T1000 (cell line): ENCODE data around the gene TPPP2.
"Not testable (repeated sequence)": the region's sequence is repeated elsewhere in the genome, so short reads cannot be mapped to it uniquely, and the experiment has no call there.

Experiments
- DNase-seq: peaks from one replicate; lab custom pipeline; 2025; ENCODE audit warnings: mixed read lengths; lab: John Stamatoyannopoulos, UW

Gene TPPP2

DNA sequence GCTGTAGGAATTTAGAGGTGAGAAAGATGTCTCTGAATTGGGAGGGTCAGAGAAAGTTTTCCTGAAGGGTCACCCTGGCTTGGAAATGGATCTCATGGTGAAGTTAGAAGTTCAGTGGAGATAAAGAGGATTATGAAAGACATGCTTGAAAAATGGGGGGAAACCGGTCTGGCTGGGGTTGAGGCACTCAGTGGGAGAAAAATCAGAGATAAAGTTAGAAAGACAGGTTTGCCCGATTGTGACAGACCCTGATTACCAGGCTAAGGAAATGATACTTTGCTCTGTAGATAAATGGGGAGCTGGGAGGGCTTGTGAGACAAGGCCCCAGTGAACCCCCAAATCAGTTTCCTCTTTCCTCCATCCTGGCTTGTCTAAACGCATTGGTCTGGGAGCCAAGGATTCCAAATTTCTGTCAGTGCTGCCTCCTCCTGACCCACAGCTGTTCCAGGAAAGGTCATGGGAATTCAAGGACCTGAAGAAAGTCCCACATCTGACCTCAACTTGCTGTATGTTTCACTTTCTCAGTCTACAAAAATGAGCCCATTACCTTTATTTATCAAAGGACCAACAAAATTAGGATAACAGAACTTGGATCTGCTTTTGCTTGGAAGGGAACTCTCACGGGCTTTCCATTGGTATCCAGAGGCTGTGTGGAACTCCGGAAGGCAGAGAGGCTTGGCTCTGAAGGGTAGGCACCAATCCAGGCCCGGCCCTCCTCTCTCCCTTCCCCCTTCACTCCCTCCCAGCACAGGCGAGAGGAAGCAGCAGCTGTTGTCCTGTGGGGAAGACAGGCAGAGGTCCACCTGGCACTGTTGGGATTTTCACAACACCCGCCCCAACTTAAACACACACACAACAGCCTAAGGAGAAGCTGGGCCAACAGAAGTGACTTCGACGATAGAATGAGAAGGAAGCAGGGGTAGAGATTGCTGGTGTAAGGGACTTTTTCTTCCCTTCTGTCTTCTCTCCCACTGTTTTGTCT lies 8.7 kb downstream of the TPPP2 start:
- no peak for DNase-seq

DNA sequence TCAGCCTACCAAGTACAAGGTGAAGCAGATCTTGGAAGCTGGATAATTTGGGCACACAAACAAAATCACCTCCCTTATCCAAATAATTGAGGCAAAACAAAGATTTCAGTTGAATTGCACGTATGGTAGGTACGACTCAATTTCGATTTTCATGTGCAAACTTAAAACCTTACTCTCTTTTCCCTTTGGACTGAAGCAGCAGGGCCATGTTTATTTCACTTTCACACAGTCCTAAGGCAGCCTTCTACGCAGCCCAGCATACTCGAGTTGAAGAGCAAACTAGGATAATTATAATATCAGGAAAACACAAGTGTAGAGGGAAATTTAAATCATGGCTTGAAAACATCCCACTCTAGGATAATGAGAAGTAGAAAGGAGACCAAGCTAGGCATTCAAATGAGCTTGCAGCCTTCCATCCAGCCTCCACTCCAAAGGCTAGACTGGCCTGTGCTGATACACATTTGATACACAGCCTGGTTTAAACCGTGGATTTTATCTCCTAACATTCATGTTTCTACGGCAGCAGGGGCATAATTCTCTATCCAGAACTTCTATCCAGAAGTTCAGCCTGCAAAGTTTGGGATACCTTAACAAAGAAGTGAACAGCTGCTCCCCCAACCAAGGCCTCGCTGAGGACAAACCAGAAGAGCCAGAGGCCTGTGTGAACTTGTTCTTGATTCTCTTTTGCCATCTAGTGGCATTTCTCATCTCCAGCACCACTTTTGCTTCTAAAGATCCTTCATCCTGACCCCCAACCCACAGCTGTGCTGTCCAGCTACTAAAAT lies 9.8 kb downstream of the TPPP2 start:
- DNase-seq = no peak

DNA sequence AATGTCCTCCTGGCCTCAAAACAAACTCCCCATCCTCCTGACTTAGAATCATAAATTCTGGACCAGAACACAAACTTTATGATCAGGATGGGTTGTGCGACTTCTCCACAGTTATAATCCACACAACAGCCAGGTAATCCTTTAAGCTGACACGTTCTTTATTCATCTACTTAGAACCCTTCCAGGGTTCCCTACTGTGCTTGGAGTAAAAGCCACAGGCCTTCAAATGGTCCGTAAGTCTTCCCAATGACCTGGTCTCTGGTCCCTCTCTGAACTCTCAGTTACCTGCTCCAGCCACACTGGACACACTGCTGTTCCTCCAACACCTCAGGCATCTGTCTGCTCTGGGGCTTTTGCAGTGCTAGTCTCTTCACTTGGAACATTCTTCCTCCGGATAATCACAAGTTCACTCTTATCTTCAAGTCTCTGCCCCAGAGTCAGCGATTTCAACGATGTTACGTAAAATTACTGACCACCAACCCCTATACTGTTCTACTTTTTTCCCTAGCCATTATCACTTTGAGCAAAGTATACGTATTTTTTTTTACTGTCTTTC lies 10.4 kb downstream of the TPPP2 start:
- DNase-seq = no peak

DNA sequence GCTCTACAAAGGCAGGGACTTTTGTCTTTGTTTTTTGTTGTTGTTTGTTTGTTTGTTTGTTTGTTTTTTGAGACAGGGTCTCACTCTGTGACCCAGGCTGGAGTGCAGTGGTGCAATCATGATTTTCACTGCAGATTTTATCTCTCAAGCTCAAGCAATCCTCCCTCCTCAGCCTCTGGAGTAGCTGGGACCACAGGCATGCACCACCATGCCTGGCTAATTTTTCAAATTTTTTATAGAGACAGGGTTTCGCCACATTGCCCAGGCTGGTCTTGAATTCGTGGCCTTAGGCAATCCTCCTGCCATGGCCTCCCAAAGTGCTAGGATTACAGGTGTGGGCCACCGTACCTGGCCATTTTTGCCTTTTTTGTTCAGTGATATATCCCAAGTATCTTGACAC lies 10.9 kb downstream of the TPPP2 start:
- DNase-seq = not testable (repeated sequence)

DNA sequence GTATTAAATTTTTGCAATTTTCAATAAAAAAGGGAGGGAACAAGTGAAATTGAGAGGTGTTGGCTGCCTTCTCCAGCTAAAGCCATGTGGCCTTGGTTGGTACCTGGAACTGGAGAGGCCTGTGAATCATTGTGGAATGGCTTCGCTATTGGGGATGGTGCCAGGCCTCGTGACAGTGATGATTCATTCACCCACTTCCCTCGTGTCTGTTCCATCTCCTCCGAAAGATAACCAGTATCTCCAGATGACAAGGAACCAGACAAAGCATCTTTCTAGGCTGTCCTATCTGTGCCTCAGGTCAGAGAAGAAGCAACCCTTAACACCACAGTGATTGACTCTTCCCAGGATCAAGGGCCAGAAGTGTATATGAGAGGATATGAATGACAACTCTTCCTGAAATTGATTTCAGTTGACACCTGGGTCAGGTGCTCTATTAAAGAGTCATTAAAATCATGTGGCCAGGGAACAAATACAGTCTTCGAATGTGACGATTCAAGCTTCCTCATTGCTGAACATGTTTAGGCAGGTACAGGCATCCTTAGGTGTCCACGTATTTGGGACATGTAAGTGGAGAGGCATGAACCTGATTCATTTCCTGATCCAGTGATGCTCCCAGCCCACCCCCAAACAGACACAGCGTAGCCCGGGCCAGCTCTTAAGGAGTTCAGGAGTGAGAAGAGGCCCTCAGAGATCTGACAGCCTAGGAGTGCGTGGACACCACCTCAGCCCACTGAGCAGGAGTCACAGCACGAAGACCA lies 11.8 kb downstream of the TPPP2 start, which contains the start of gene RNASE7:
Gene RNASE7, plus strand, starts transcription at position 687 of the 758 bp plus-strand sequence. CDS start 631 bp downstream, outside the sequence.
- no peak for DNase-seq

DNA sequence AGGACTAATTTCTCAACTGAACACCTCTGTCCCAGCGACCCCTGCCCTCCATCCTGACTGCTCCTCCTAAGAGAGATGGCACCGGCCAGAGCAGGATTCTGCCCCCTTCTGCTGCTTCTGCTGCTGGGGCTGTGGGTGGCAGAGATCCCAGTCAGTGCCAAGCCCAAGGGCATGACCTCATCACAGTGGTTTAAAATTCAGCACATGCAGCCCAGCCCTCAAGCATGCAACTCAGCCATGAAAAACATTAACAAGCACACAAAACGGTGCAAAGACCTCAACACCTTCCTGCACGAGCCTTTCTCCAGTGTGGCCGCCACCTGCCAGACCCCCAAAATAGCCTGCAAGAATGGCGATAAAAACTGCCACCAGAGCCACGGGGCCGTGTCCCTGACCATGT lies 12.9 kb downstream of the TPPP2 start:
- no peak for DNase-seq

DNA sequence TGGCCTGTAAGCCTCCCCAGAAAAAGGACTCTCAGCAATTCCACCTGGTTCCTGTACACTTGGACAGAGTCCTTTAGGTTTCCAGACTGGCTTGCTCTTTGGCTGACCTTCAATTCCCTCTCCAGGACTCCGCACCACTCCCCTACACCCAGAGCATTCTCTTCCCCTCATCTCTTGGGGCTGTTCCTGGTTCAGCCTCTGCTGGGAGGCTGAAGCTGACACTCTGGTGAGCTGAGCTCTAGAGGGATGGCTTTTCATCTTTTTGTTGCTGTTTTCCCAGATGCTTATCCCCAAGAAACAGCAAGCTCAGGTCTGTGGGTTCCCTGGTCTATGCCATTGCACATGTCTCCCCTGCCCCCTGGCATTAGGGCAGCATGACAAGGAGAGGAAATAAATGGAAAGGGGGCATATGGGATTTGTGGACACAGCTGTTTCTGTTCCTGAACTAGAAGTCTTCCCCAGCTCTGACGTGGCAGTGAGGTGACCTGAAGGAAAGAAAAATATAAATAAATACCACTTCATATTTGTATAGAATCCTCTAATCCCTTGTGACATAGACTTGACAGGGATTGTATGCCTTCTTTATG lies 13.5 kb downstream of the TPPP2 start:
- no peak for DNase-seq

DNA sequence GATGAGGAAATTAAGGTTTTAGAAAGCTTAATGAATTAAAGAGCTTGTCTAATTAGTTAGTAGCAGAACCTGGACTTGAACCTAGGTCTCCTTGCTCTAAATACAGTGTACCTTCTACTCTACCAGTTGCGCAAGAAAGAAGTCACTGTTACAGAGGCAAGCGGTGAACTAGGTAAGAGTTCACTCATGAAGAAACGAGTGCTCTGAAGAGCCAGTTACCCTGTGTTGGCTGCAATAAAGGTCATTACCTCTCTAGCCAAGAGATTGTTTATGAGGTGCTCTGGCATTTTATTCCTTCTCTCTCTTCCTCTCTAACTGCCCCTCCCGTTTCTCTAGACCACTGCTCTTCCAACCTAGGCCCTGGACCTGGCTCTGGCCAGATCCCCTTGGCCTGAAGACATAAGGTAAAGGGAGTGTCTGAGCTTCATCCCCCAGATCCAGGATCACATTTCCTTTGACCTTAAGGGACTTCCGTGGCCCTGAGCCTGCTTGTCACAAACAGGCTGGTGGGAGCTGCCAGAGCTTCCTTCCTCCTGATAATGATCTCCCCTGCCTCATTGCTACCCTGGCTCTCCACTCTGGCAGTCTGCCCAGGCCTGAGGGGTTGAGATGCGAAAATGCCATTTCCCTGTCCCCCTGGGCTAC lies 14.1 kb downstream of the TPPP2 start:
- no peak for DNase-seq

DNA sequence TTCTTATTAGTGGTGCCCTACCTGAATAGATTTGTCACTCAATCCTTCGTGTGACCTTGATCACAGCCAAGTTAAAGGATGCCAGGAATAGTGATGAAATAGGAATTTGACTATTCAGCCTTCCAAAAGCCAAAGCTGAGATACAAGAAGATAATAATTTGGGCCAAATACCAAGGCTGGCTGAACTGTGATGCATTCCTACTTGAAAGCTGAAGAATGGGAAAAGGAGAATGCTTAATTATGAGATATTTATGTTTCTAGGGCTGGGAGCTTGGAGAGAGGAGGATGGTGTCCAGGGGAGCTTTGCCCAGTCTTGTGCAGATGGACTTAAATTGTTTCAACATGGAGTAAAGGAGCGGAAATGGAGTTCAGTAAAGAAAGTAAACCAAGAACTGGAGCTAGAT lies 17.4 kb downstream of the TPPP2 start:
- no peak for DNase-seq

DNA sequence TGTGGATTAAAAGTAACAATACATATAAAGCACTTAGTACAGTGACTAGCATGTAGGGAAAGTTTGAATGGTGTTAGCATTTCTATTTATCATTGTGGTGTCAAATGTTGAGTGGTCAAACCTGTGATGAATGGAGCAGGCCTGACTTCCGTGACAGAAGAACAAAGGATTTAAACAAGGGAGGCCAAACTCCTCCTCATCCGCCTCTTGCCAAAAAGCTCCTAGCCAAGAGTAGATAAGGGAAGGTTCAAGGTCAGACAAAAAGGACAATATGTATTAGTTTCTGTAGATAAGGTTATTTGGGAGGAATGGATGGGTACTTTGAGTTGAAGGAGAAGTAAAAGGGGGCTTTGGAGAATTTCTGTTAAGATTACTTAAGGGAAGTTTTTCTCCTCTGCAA lies 18.6 kb downstream of the TPPP2 start:
- DNase-seq = no peak

DNA sequence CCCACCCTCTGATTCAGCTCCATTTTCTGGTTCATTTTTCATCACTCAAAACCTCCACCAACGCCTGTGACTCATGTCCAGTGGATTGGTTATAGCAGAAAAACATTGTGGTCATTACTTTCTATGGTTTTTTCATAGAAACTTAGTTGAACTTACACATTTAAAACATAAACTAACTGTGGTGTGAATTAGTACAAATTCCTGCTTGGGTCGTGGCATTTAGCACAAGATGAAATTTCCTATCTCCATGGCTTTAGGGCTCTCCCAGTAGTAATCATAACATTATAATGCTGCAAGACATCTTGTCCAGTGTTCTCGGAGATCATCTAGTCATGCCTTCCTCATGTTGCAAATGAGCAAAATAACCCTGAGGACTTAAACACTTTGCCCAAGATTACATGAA lies 19.3 kb downstream of the TPPP2 start:
- DNase-seq = no peak

DNA sequence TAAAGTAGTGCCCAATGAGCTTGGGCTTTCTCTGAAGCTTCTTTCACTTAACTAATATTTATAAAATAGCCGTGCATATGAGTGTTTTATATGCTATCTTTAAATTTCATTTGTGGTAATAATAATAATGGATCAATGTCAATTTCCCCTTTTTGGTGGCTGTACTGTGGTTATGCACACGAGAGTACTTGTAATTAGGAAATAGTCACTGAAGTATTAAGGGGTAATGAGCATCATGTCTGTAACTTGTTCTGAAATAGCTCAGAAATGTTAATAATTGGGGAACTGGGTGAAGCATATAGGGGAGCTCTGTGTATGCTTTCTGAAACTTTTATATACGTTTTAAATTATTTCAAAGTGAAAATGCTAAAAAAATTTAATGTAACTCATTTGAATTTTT lies 20.6 kb downstream of the TPPP2 start:
- DNase-seq = no peak

DNA sequence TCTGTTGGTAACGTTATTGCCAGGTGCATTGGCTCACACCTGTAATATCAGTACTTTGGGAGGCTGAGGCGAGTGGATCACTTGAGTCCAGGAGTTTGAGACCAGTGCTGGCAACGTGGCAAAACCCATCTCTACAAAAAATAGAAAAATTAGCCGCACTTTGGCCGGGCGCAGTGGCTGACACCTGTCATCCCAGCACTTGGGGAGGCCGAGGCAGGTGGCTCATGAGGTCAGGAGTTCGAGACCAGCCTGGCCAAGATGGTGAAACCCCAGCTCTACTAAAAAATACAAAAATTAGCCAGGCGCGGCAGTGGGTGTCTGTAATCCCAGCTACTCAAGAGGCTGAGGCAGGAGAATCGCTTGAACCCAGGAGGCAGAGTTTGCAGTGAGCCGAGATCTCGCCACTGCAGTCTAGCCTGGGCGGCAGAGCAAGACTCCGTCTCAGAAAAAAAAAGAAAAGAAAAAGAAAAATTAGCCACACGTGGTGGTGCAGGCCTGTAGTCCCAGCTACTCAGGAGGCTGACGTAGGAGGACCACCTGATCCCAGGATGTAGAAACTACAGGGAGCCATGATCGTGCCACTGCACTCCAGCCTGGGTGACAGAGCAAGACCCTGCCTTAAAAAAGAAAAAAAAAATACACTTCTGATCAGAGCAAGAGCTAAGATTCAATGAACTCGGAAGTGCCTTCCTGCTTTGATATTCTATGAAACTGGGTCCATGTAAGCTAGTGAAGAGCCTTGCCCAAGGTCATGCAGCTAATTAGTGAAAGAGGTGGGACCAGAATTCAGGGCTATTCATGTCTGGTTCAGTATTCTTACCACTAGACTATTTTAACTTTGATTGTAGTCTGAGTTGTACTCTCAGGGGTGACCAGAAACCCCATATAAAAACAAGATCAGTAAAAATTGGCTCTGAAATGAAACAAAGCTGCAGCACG lies 23.4 kb downstream of the TPPP2 start:
- DNase-seq = no peak

DNA sequence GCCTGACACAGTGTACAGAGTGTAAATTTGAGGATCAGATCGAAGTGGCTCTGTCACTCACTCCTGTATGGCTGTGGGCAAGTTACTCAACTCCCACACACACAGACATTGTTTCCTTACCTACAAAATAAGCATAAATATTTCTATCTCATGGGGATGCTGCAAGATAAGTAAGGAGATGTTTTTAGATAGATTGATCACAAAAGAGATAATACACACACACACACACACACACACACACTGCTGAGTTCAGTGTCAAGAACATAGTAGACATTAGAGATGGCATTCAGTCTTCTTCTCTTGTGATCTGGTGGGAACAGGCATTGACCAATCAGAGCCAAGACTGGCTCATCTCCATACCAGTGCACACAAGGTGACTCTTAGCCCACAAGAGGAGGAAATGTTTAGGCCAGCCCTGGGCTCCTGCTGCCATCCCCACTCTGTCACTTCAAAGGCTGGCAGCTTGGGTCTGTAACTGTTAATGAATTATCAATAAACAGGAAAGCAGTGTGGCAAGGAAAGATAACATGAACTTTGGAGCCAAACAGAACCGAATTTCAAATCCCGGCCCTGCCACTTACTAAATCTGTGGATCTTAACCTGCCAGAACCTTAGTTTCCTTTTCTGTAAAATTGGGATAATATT lies 24.2 kb downstream of the TPPP2 start:
- no peak for DNase-seq

DNA sequence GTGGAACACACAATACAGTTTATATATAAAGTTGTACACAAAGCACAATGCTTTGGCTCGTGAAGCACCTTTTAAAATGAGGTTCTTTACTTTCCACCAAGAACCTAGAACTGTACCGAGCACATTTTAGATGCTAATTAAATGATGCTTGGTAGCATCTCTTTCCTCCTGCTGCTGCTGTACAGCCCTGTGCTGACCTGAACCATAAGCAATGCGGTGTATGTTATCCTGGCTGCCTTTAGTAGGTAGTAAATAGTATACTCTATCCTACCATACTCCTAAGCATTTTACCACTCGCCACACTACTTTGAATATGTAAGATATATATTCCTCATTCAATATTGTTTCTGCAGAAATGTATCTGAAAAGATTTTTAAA lies 24.7 kb downstream of the TPPP2 start:
- no peak for DNase-seq

DNA sequence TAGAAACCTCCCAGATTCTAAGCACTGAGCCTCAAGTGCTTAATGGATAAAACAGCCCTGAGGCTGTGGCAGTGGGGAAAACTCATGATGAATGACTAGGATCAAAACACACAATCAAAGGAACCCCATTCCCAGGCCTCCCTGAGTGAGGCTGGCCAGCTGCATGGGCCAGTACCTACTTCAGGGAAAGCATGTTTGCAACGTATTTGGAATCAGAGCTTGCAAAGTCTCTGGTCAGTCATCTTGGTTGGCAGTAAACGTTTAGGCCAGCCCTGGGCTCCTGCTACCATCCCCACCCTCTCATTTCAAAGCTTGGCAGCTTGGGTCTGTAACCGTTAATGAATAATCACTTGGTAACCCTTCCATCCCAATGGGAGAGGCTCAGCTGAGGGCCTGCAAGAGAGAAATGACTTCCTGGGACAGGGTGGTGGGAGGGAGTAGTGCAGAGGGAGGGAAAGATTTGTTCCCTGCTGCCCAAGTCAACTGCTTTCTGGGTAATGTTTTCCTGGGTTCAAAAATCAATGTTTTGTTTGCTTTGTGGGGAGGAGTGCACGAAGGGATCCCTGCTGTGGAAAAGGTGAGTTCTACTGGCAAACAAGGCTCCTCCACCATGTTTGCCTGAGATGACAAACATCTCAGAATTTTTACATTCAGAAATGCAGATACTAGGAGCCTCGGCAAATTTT lies 25.6 kb downstream of the TPPP2 start:
- DNase-seq = no peak

DNA sequence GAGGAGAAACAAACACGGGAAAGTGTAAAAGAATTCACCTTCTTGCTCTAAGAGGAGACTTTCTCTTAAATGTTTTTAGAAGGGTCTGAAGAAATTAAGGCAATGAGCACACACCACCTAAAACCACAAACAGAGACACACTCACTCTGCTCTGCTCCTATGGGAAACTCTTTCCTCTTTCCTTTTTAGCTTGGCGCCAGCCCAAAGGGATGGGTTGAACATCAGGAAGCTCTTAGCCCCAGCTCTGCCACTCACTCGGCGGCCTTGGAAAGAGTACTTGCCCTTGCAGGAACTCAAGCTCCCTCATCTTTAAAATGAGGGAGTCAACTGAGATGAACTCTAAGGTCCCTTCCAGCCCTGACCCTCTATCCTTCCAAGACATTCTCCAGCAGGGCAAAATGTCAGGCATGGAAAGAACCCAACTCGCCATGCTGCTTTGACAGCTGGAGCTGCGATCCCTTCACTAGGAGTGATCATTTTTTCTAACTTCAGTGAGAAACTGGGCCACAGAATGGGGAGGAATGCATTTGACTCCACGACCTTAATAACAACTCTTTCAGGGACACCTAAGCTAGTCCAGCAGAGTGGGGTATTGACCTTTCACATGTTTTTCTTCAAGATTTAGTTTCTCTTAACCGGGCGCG lies 26.6 kb downstream of the TPPP2 start:
- DNase-seq = no peak
